MG63 (cell line): ENCODE data around the gene VCL. TPM values are rescaled to one million over a fixed set of nuclear protein-coding genes. Genes with fewer than 3 reads are reported as not detected.
A peak's percentile ranks its signal among the peaks of the same experiment; 100 is the strongest.

Experiments
- DNase-seq: peaks from one replicate; pipeline ENCODE4 v3.0.0-alpha.2; 2020
- H3K27me3 ChIP-seq: fragments of 250-450 bp; sonication (Bioruptor Pico); 2 replicates; pipeline ENCODE4 v1.5.1; 2020; ENCODE audit warnings: mild to moderate bottlenecking, moderate library complexity
- H3K36me3 ChIP-seq: fragments of 250-450 bp; sonication (Bioruptor Pico); 2 replicates; pipeline ENCODE4 v1.5.1; 2020; ENCODE audit warnings: mild to moderate bottlenecking, moderate library complexity
- H3K4me3 ChIP-seq: fragments of 250-450 bp; sonication (Bioruptor Pico); 2 replicates; pipeline ENCODE4 v1.5.1; 2020; ENCODE audit warnings: mild to moderate bottlenecking, moderate library complexity
- H3K9me3 ChIP-seq: fragments of 250-450 bp; sonication (Bioruptor Pico); 2 replicates; pipeline ENCODE4 v1.5.1; 2020; ENCODE audit warnings: mild to moderate bottlenecking, moderate library complexity
- total RNA-seq: library from RNA; depleted of rRNA; stranded (reverse); fragments of >200 nt; shearing (Covaris generic); gene quantifications from 2 replicates; pipeline ENCODE4 v1.2.3, GENCODE V29; 2014; ENCODE audit warnings: low replicate concordance

The VCL gene
- total RNA-seq, 1 experiment from 2014 or later: 109 TPM

- Histone ChIP-seq H3K9me3 (no peaks in the 10 kb centered on the region), H3K36me3 (peaks cover 56% of the 10 kb centered on the region), H3K4me3 (no peak overlapping the region), H3K27me3 (no peaks in the 10 kb centered on the region)
- no peak for DNase-seq
These were observed 78.0 kb downstream of the VCL start for GRCh38 chr10:74075906-74076305.

GRCh38 chr10:74076961-74077360, 79.0 kb downstream of the VCL start:
- Histone ChIP-seq H3K36me3 (peaks cover 65% of the 10 kb centered on the region), H3K9me3 (no peaks in the 10 kb centered on the region), H3K27me3 (no peaks in the 10 kb centered on the region), H3K4me3 (no peak overlapping the region)
- no peak for DNase-seq

GRCh38 chr10:74077416-74077815, 79.5 kb downstream of the VCL start:
- no peaks in the 10 kb centered on the region for H3K27me3 ChIP-seq
- H3K9me3 ChIP-seq: no peaks in the 10 kb centered on the region
- no peak overlapping the region for H3K4me3 ChIP-seq
- H3K36me3 ChIP-seq: peaks cover 69% of the 10 kb centered on the region
- DNase-seq: no peak

DNA sequence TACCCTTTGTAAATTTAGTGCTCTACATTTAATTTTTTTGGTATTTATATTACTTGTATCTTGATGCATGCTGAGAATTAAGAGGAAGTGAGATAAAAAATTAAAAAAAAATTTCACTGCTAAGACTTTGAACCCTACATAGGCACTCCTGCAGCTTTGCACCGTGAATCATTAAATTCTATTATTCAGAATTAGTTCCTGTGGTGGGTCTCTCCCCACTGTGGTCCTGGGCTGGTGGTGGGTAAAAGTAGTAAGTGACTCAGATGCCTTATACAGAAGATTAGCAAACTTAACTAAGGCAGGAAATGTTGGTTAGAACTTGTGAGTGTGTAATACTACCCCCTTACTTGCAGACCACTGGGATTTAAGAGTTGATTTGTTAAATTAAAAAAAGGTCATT, 80.1 kb downstream of the VCL start:
- peak; percentile 19 for DNase-seq
- Histone ChIP-seq H3K27me3 (no peaks in the 10 kb centered on the region), H3K9me3 (no peaks in the 10 kb centered on the region), H3K36me3 (peaks cover 73% of the 10 kb centered on the region), H3K4me3 (no peak overlapping the region)

GRCh38 chr10:74079028-74079935, 81.4 kb downstream of the VCL start:
- H3K4me3 ChIP-seq: no peak overlapping the region
- no peaks in the 10 kb centered on the region for H3K9me3 ChIP-seq
- peaks cover 73% of the 10 kb centered on the region for H3K36me3 ChIP-seq
- no peak for DNase-seq
- no peaks in the 10 kb centered on the region for H3K27me3 ChIP-seq

DNA sequence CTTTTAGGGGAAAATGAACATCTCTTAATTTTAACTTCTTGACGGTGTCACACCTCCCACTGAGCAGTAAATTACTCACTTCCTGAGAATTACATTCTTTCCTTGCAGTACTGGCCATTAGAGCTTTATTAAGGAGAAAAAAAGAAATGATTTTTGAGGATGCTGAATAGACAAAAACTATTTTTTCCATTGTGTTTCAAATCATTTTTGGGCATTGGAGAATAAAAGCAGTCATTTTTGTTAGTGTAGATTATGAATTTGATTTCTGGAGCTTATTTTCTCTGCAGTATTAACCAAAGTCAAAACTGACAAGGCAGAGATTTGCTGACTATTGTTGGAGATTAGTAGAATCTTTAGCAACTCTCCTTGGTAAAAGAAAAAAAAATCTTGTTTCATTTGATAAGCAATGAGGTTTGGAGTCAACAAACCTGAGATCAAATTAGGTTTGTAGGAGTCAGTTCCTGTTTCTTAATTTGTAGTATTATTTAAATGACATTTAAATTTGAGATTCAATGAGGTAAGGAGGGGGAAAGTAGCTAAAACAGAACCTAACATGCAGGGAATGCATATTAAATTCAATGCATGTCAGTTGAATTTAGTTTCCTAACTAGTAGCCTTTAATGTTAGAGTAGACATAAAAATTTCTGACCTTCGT, 82.1 kb downstream of the VCL start:
- no peak overlapping the region for H3K4me3 ChIP-seq
- no peaks in the 10 kb centered on the region for H3K27me3 ChIP-seq
- H3K36me3 ChIP-seq: peaks cover 71% of the 10 kb centered on the region
- H3K9me3 ChIP-seq: no peaks in the 10 kb centered on the region
- DNase-seq: no peak

GRCh38 chr10:74081192-74081803, 83.4 kb downstream of the VCL start:
- Histone ChIP-seq H3K4me3 (no peak overlapping the region), H3K36me3 (peaks cover 69% of the 10 kb centered on the region), H3K27me3 (no peaks in the 10 kb centered on the region), H3K9me3 (no peaks in the 10 kb centered on the region)
- peak; percentile 23 for DNase-seq

GRCh38 chr10:74081941-74082718, 84.2 kb downstream of the VCL start:
- Histone ChIP-seq H3K36me3 (peaks cover 69% of the 10 kb centered on the region), H3K4me3 (no peak overlapping the region), H3K27me3 (no peaks in the 10 kb centered on the region), H3K9me3 (no peaks in the 10 kb centered on the region)
- DNase-seq: no peak

DNA sequence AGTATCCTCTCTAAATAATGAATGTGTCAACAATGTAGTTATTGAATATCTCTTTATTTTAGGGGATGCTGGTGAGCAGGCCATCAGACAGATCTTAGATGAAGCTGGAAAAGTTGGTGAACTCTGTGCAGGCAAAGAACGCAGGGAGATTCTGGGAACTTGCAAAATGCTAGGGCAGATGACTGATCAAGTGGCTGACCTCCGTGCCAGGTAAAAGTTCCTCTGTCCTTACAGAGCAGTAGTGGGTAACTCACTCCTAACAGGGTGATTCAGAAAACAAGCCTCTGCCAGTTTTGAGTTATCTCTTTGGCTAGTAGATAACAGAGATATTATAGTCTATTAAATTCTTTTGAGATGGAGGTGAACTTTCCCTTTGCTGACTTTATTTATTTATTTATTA, 85.4 kb downstream of the VCL start:
- no peak for DNase-seq
- no peaks in the 10 kb centered on the region for H3K9me3 ChIP-seq
- H3K27me3 ChIP-seq: no peaks in the 10 kb centered on the region
- H3K4me3 ChIP-seq: no peak overlapping the region
- H3K36me3 ChIP-seq: peaks cover 74% of the 10 kb centered on the region

DNA sequence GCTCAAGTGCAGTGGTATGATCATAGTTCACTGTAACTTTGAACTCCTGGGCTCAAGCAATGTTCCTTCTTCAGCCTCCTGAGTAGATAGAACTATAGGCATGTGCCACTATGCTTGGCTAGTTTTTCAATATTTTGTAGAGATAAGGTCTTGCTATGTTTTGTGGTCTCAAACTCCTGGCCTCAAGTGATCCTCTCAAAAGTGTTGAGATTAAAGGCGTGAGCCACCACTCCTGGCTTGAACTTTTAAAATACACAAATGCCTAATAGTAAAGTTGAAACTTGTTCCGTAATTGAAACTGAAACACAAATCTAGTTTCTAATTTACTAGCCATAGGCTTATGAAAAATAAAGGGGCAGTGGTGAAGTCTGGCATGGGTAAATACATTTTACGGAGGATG, 87.0 kb downstream of the VCL start:
- peaks cover 90% of the 10 kb centered on the region for H3K36me3 ChIP-seq
- no peaks in the 10 kb centered on the region for H3K9me3 ChIP-seq
- no peaks in the 10 kb centered on the region for H3K27me3 ChIP-seq
- no peak for DNase-seq
- no peak overlapping the region for H3K4me3 ChIP-seq

- Histone ChIP-seq H3K4me3 (no peak overlapping the region), H3K27me3 (no peaks in the 10 kb centered on the region), H3K9me3 (no peaks in the 10 kb centered on the region), H3K36me3 (peaks cover 92% of the 10 kb centered on the region)
- no peak for DNase-seq
These were observed 88.4 kb downstream of the VCL start for GRCh38 chr10:74086317-74086716.

DNA sequence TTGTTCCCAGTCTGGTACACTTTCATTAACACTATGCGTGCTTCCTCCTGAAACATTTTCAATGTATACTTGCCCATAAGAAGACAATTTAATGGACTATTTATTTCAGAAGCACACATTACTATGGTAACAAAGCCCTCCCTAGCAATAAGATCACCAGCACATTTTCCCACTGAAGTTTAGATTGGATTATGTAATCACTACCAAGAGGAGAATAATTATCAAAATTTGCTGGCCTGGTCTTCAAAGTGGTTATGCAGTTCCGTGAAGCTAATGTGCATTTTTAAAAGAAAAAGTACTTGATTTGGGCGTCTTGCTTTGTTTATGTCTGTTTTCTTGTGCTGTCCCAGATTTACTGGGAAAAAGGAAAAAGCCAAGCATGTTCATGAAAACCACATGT, 90.8 kb downstream of the VCL start:
- Histone ChIP-seq H3K27me3 (no peaks in the 10 kb centered on the region), H3K36me3 (peaks cover 91% of the 10 kb centered on the region), H3K9me3 (no peaks in the 10 kb centered on the region), H3K4me3 (no peak overlapping the region)
- no peak for DNase-seq

GRCh38 chr10:74092372-74092771, 94.5 kb downstream of the VCL start:
- no peaks in the 10 kb centered on the region for H3K27me3 ChIP-seq
- no peak overlapping the region for H3K4me3 ChIP-seq
- no peak for DNase-seq
- no peaks in the 10 kb centered on the region for H3K9me3 ChIP-seq
- peaks cover 96% of the 10 kb centered on the region for H3K36me3 ChIP-seq

DNA sequence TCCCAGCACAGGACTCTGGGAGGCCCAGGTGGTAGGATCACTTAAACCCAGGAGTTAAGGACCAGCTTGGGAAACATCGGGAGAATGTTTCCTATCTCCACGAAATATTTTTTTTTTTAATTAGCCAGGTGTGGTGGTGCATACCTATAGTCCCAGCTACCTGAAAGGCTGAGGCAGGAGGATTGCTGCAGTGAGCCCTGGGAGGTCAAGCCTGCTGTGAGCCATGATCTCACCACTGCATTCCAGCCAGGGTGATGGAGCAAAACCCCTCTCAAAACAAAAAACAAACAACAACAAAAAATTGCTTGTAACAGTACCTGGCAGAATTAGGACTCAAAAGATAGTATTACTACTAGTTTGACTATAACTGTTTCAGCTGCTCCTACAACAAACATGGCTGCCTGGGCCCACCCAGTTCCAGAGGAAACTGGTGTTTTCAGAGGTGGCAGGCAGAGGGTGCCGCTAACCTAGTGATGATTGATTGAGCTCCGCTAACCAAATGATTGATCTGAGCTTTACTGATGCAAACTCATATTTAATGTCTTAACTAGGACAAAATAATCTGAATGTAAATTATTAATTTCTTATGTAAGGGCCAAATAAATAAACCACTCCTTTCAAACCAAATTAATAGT, 95.7 kb downstream of the VCL start:
- no peak for DNase-seq
- Histone ChIP-seq H3K4me3 (no peak overlapping the region), H3K9me3 (no peaks in the 10 kb centered on the region), H3K27me3 (no peaks in the 10 kb centered on the region), H3K36me3 (peaks cover 97% of the 10 kb centered on the region)

- H3K4me3 ChIP-seq: no peak overlapping the region
- DNase-seq: no peak
- H3K9me3 ChIP-seq: no peaks in the 10 kb centered on the region
- peaks cover 97% of the 10 kb centered on the region for H3K36me3 ChIP-seq
- no peaks in the 10 kb centered on the region for H3K27me3 ChIP-seq
These were observed 96.3 kb downstream of the VCL start for GRCh38 chr10:74094231-74094630.

GRCh38 chr10:74096777-74097176, 98.9 kb downstream of the VCL start:
- no peaks in the 10 kb centered on the region for H3K9me3 ChIP-seq
- H3K27me3 ChIP-seq: no peaks in the 10 kb centered on the region
- no peak for DNase-seq
- H3K4me3 ChIP-seq: no peak overlapping the region
- peaks cover 94% of the 10 kb centered on the region for H3K36me3 ChIP-seq
